NCI-H1694 treated with DMSO at 0.1 percent for 48 hours (cell line): ENCODE results near the gene DLG1.
"Not testable (repeated sequence)": the region's sequence is repeated elsewhere in the genome, so short reads cannot be mapped to it uniquely, and the experiment has no call there.

Experiments used
- DNase-seq: peaks from one replicate; lab custom pipeline; 2025; lab: John Stamatoyannopoulos, UW

Gene DLG1

GRCh38 chr3:197289726-197290125, 8.7 kb downstream of the DLG1 start:
- DNase-seq = no peak

GRCh38 chr3:197286678-197287077, 11.7 kb downstream of the DLG1 start:
- DNase-seq = no peak

GRCh38 chr3:197285557-197285956, 12.9 kb downstream of the DLG1 start:
- no peak for DNase-seq

GRCh38 chr3:197283045-197283444, 15.4 kb downstream of the DLG1 start:
- no peak for DNase-seq

GRCh38 chr3:197281849-197282248, 16.6 kb downstream of the DLG1 start:
- DNase-seq = no peak

GRCh38 chr3:197280156-197280555, 18.3 kb downstream of the DLG1 start:
- DNase-seq = no peak

GRCh38 chr3:197278933-197279332, 19.5 kb downstream of the DLG1 start:
- DNase-seq = no peak

GRCh38 chr3:197276808-197277207, 21.6 kb downstream of the DLG1 start:
- DNase-seq = not testable (repeated sequence)

GRCh38 chr3:197270558-197271317, 27.7 kb downstream of the DLG1 start:
- DNase-seq = no peak

GRCh38 chr3:197269024-197269423, 29.4 kb downstream of the DLG1 start:
- no peak for DNase-seq

GRCh38 chr3:197268294-197268693, 30.1 kb downstream of the DLG1 start:
- DNase-seq = no peak

GRCh38 chr3:197266331-197266730, 32.1 kb downstream of the DLG1 start:
- no peak for DNase-seq

GRCh38 chr3:197262709-197263108, 35.7 kb downstream of the DLG1 start:
- DNase-seq = no peak

GRCh38 chr3:197261164-197261509, 37.3 kb downstream of the DLG1 start:
- no peak for DNase-seq

GRCh38 chr3:197260491-197261163, 37.8 kb downstream of the DLG1 start:
- no peak for DNase-seq

GRCh38 chr3:197259096-197259495, 39.3 kb downstream of the DLG1 start:
- DNase-seq = no peak

- no peak for DNase-seq
These were observed 40.1 kb downstream of the DLG1 start for GRCh38 chr3:197258168-197258755.

GRCh38 chr3:197257711-197258110, 40.7 kb downstream of the DLG1 start:
- no peak for DNase-seq

GRCh38 chr3:197256836-197257444, 41.5 kb downstream of the DLG1 start:
- peak; percentile 60 for DNase-seq

- no peak for DNase-seq
These were observed 42.3 kb downstream of the DLG1 start for GRCh38 chr3:197256104-197256503.

GRCh38 chr3:197253238-197253947, 45.0 kb downstream of the DLG1 start:
- DNase-seq = no peak

- no peak for DNase-seq
These were observed 48.9 kb downstream of the DLG1 start for GRCh38 chr3:197249542-197249941.
